GM12872 (cell line): ENCODE measurements around the gene NEK10.

ENCODE experiments used
- CTCF ChIP-seq: IDR thresholded peaks from 3 replicates; pipeline ENCODE4 v1.5.1; 2011; ENCODE audit warnings: low read depth, mild to moderate bottlenecking, low read length, moderate library complexity; ENCODE audit not compliant: insufficient read depth

Gene NEK10

GRCh38 chr3:27358372-27358771, 10.8 kb downstream of the NEK10 start:
- TF ChIP-seq CTCF = no peak

DNA sequence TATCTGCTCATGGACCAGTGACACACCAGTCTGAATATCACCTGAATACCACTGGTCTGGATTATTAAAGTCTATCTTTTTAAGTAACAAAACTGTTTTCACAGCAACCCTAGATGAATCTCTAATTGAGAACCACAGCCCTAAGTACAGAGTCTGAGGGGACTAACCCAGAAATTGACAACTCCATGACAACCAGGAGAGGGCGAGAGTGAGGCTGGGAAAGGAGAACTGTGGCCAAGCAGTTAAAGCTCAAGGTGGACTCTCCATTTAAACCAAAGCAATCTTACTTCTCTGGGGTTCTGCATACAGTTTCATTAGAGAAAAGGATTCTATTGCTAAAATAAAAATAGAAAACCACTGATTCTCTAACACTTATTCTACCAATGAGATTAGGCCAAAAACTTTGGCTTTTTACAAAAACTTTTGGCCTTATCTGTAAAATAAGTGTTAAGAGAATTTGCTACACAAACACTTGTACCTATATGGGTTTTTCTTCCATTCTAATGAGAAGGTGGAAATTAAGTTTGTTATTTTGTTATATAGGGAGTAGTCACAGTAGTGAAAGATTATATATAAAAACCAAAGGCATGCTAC, 11.4 kb downstream of the NEK10 start:
- peak; percentile 82 for TF ChIP-seq CTCF

- no peak for TF ChIP-seq CTCF
These were observed 12.2 kb downstream of the NEK10 start for GRCh38 chr3:27356976-27357375.

DNA sequence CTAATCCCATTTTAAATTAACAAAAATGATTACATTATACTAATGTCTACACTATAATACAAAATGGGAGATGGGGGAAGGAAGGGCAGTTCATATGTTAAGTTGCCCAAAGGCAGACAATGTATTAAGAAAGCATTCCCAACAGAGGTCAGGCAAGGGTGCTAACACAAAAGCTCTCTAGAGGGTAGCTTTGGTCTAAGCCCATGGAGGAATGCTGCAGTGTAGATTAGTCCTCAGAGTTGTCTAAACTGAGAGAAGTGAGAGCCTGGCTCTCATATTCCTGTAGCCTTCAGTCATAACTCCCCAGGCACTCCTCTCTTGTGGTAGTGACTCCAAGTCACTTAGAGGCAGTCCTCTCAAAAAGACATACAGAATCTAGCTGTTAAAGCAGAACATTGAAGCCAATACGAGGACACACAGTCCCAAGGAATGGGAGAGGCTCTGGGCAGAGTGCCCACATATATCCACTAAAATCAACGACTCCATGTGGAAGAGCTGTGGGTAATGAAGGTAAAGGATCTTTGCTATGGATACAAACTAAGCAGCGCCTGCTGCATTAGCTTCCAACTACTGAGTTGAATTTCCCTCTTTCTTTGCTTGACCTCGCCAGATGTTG, 14.5 kb downstream of the NEK10 start:
- no peak for TF ChIP-seq CTCF

DNA sequence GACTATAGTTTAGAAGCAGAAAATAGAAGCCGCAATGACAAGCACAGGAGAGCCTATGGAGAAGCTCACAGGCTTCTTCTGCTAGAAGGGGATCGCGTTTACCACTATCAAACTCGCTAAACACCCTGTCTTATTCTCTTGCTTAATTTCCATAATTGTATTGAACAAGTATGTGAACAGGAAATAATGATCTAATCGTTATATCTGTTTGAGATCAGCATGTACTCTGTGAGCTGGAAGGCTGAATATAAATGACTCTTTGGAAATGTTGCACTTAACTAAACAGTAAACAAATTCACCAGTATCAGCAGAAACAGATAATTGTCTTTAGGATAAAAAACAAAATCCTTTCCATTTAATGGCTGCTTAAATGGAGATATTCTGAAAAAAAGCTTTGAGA, 15.0 kb downstream of the NEK10 start:
- TF ChIP-seq CTCF = no peak

DNA sequence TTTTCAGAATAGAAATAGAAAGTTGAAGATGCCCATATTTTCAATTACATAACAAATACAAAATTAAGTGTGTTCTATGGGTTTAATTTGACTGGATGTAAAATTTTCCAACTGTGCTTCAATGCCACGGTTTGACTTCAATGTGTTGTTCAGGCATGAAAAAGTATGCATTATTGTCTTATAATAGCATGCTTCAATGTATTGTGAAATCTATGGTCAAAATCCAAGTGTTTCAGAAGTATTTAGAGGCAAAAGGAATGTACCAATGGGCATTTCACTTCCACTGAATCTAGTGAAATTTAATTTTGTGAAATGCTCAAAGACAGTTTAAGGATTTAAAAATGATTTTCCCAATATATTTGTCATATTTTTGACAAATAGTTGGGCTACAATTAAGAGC, 16.0 kb downstream of the NEK10 start:
- TF ChIP-seq CTCF = no peak

GRCh38 chr3:27352047-27352446, 17.1 kb downstream of the NEK10 start:
- no peak for TF ChIP-seq CTCF
